ENCODE data around the gene CDH3. TPM values are rescaled to one million over a fixed set of nuclear protein-coding genes. Genes with fewer than 3 reads are reported as not detected.

Gene CDH3
- total RNA-seq, 2 donors from 2014 or later: 79.6 to 88.1 TPM

GRCh38 chr16:68710211-68710610 lies 65.1 kb downstream of the CDH3 start:
- 87 to 92% methylated on average over 4 to 5 of the region's 5 CpGs for WGBS, 2 experiments (ENCODE audit: insufficient coverage in 1 of 2, insufficient read length in 1 of 2)
- Mint-ChIP-seq H3K9me3 (no peaks in the 10 kb centered on the region), H3K4me3 (no peak overlapping the region), H3K27me3 (ENCODE audit: insufficient read depth) (no peaks in the 10 kb centered on the region), H3K27ac (no peak overlapping the region), H3K4me1 (no peaks in the 10 kb centered on the region), H3K36me3 (ENCODE audit: low read depth) (no peaks in the 10 kb centered on the region)
- no peaks in the 10 kb centered on the region for H3K4me1 ChIP-seq (ENCODE audit: control insufficient read depth, insufficient read depth, low read length)
- no peak for DNase-seq
- H3K9me3 ChIP-seq (ENCODE audit: control insufficient read depth, low read length): no peaks in the 10 kb centered on the region
- H3K27ac ChIP-seq (ENCODE audit: low read depth, low read length): no peak overlapping the region
- H3K36me3 ChIP-seq (ENCODE audit: control insufficient read depth, insufficient read depth, low read length): no peaks in the 10 kb centered on the region
- H3K27me3 ChIP-seq (ENCODE audit: control insufficient read depth, insufficient read depth, low read length, poor library complexity, severe bottlenecking): no peaks in the 10 kb centered on the region
- no peak for TF ChIP-seq CTCF (conservative IDR thresholded peaks at IDR 0.05)
- no peak overlapping the region for H3K4me3 ChIP-seq (ENCODE audit: low read length)
- no peak overlapping the region for H3K9ac ChIP-seq (ENCODE audit: extremely low read depth, low read length, poor library complexity, severe bottlenecking)

GRCh38 chr16:68711421-68712139 lies 66.5 kb downstream of the CDH3 start:
- Mint-ChIP-seq H3K36me3 (ENCODE audit: low read depth) (no peaks in the 10 kb centered on the region), H3K27me3 (ENCODE audit: insufficient read depth) (no peaks in the 10 kb centered on the region), H3K4me3 (no peak overlapping the region), H3K9me3 (no peaks in the 10 kb centered on the region), H3K27ac (no peak overlapping the region), H3K4me1 (no peaks in the 10 kb centered on the region)
- WGBS, 2 experiments (ENCODE audit: insufficient coverage in 1 of 2, insufficient read length in 1 of 2): 91 to 93% methylated on average over 9 to 13 of the region's 14 CpGs
- no peak overlapping the region for H3K4me3 ChIP-seq (ENCODE audit: low read length)
- no peak overlapping the region for H3K9ac ChIP-seq (ENCODE audit: extremely low read depth, low read length, poor library complexity, severe bottlenecking)
- H3K36me3 ChIP-seq (ENCODE audit: control insufficient read depth, insufficient read depth, low read length): no peaks in the 10 kb centered on the region
- no peak overlapping the region for H3K27ac ChIP-seq (ENCODE audit: low read depth, low read length)
- H3K27me3 ChIP-seq (ENCODE audit: control insufficient read depth, insufficient read depth, low read length, poor library complexity, severe bottlenecking): no peaks in the 10 kb centered on the region
- TF ChIP-seq CTCF (conservative IDR thresholded peaks at IDR 0.05): no peak
- no peak for DNase-seq
- H3K9me3 ChIP-seq (ENCODE audit: control insufficient read depth, low read length): no peaks in the 10 kb centered on the region
- no peaks in the 10 kb centered on the region for H3K4me1 ChIP-seq (ENCODE audit: control insufficient read depth, insufficient read depth, low read length)

- Histone ChIP-seq H3K27ac (ENCODE audit: low read depth, low read length) (no peak overlapping the region), H3K36me3 (ENCODE audit: control insufficient read depth, insufficient read depth, low read length) (no peaks in the 10 kb centered on the region), H3K9ac (ENCODE audit: extremely low read depth, low read length, poor library complexity, severe bottlenecking) (no peak overlapping the region), H3K27me3 (ENCODE audit: control insufficient read depth, insufficient read depth, low read length, poor library complexity, severe bottlenecking) (no peaks in the 10 kb centered on the region), H3K4me3 (ENCODE audit: low read length) (no peak overlapping the region), H3K9me3 (ENCODE audit: control insufficient read depth, low read length) (no peaks in the 10 kb centered on the region), H3K4me1 (ENCODE audit: control insufficient read depth, insufficient read depth, low read length) (no peaks in the 10 kb centered on the region)
- 75 to 84% methylated on average over 2 to 6 of the region's 6 CpGs for WGBS, 2 experiments (ENCODE audit: insufficient coverage in 1 of 2, insufficient read length in 1 of 2)
- no peak overlapping the region for H3K27ac Mint-ChIP-seq
- H3K9me3 Mint-ChIP-seq: peaks cover 6% of the 10 kb centered on the region
- no peak for TF ChIP-seq CTCF (conservative IDR thresholded peaks at IDR 0.05)
- H3K4me1 Mint-ChIP-seq: no peaks in the 10 kb centered on the region
- no peak for DNase-seq
- H3K36me3 Mint-ChIP-seq (ENCODE audit: low read depth): no peaks in the 10 kb centered on the region
- no peaks in the 10 kb centered on the region for H3K27me3 Mint-ChIP-seq (ENCODE audit: insufficient read depth)
- H3K4me3 Mint-ChIP-seq: no peak overlapping the region
These were observed 68.3 kb downstream of the CDH3 start for GRCh38 chr16:68713361-68713760.
